HepG2 (cell line): Measurements from ENCODE around the gene RNASE8. TPM values are rescaled to one million over a fixed set of nuclear protein-coding genes. Genes with fewer than 3 reads are reported as not detected.

Source experiments
- ATAC-seq: fragments of 200-7000 bp; cut with Tn5 transposase; 3 replicates; pipeline ENCODE4 v1.9.1; 2020; ENCODE audit warnings: mild to moderate bottlenecking, moderate library complexity
- BruUV-seq: library from RNA; stranded (reverse); fragments of 400-500 nt; replicated peaks from 2 replicates; lab custom pipeline; 2021; lab: Mats Ljungman, UMichigan
- CTCF ChIA-PET: fragments of 300-600 bp; formaldehyde crosslinking; extraction: SDS; loops from one replicate; lab custom pipeline; 2021; ENCODE audit warnings: low total read pairs, inconsistent platforms, low intra/inter-chr PET ratio; lab: Yijun Ruan, JAX
- POLR2A ChIA-PET: fragments of 350-600 bp; sonication (Branson Sonifier 250); formaldehyde crosslinking; loops from one replicate; lab custom pipeline; 2020; ENCODE audit warnings: antibody characterized with exemption, inconsistent platforms; lab: Yijun Ruan, JAX
- DNase-seq: peaks from one replicate; pipeline ENCODE4 v3.0.0-alpha.2; 2015; ENCODE audit warnings: low spot score
- FAIRE-seq: peaks from 3 replicates; lab custom pipeline; 2011; peaks lifted over from hg19 to GRCh38; lab: Jason Lieb, UNC
- H2AFZ ChIP-seq: one replicate; pipeline ENCODE4 v1.6.1; 2011; ENCODE audit warnings: low read length, inconsistent platforms
- H3K27ac ChIP-seq: fragments of 300-600 bp; 3 replicates; pipeline ENCODE4 v1.8.0; 2011; ENCODE audit warnings: mixed run types, mild to moderate bottlenecking, mixed read lengths, low read length, inconsistent platforms; ENCODE audit not compliant: insufficient read depth; ENCODE audit errors: extremely low read length
- H3K27me3 ChIP-seq, 2 experiments: fragments of 200-600 bp in 1 of 2; 2 replicates in 1 of 2; 3 replicates in 1 of 2; pipeline versions ENCODE4 v1.6.0 to v1.8.0; 2011; ENCODE audit warnings: low read length in 2 of 2, mild to moderate bottlenecking in 2 of 2, moderate library complexity in 2 of 2, inconsistent platforms in 1 of 2; ENCODE audit not compliant: insufficient read depth in 2 of 2, control insufficient read depth in 1 of 2
- H3K36me3 ChIP-seq, 2 experiments: fragments of 200-600 bp in 1 of 2; replicated peaks in 1 of 2; 2 replicates in 1 of 2; 3 replicates in 1 of 2; pipeline versions ENCODE4 v1.5.1 to v1.8.0; 2011; ENCODE audit warnings: low read length in 2 of 2, inconsistent platforms in 1 of 2; ENCODE audit not compliant: insufficient read depth in 2 of 2, control insufficient read depth in 1 of 2
- H3K4me1 ChIP-seq: 2 replicates; pipeline ENCODE4 v1.5.1; 2012; ENCODE audit warnings: low read length, inconsistent platforms; ENCODE audit not compliant: insufficient read depth
- H3K4me2 ChIP-seq: 2 replicates; pipeline ENCODE4 v1.6.0; 2011; ENCODE audit warnings: low read depth, low read length, inconsistent platforms
- H3K4me3 ChIP-seq, 3 experiments: fragments of 200-600 bp in 1 of 3; sonication (generic), shearing (Covaris generic) in 1 of 3; replicated peaks in 1 of 3; 2 replicates each; pipeline ENCODE4 v1.5.1; 2011 to 2016; ENCODE audit warnings: low read length in 3 of 3, inconsistent platforms in 2 of 3, low read depth in 2 of 3, mild to moderate bottlenecking in 2 of 3, control low read depth in 1 of 3, mixed read lengths in 1 of 3; ENCODE audit not compliant: insufficient read depth in 1 of 3
- H3K79me2 ChIP-seq: one replicate; pipeline ENCODE4 v1.6.1; 2011; ENCODE audit warnings: low read length, inconsistent platforms; ENCODE audit not compliant: insufficient read depth
- H3K9ac ChIP-seq: 2 replicates; pipeline ENCODE4 v1.6.0; 2011; ENCODE audit warnings: mild to moderate bottlenecking, low read depth, low read length, inconsistent platforms; ENCODE audit not compliant: insufficient read depth
- H3K9me3 ChIP-seq: 2 replicates; pipeline ENCODE4 v1.5.1; 2012; ENCODE audit warnings: mild to moderate bottlenecking, low read length
- H4K20me1 ChIP-seq: 2 replicates; pipeline ENCODE4 v1.6.0; 2011; ENCODE audit warnings: inconsistent platforms, mild to moderate bottlenecking, low read length, moderate library complexity; ENCODE audit not compliant: insufficient read depth
- GATAD1 ChIP-seq: IDR thresholded peaks from 2 replicates; pipeline ENCODE4 v1.6.1; 2016; ENCODE audit warnings: missing genetic modification reagents, missing compliant biosample characterization
- LCORL ChIP-seq, 2 experiments: fragments of 450-650 bp in 1 of 2; sonication (generic) in 1 of 2; formaldehyde crosslinking in 1 of 2; IDR thresholded peaks; 2 replicates each; pipeline versions ENCODE4 v1.5.0 to v1.6.1; 2017 to 2020; ENCODE audit warnings: antibody characterized with exemption in 1 of 2, missing genetic modification reagents in 1 of 2
- ZC3H13 ChIP-seq: sonication (generic); formaldehyde crosslinking; IDR thresholded peaks from 2 replicates; pipeline ENCODE4 v1.8.1; 2023; ENCODE audit warnings: mild to moderate bottlenecking, missing genetic modification reagents, moderate library complexity
- ZFYVE20 ChIP-seq: sonication (generic); formaldehyde crosslinking; IDR thresholded peaks from 2 replicates; pipeline ENCODE4 v1.8.0; 2023; ENCODE audit warnings: low read depth, mild to moderate bottlenecking, moderate library complexity, missing genetic modification reagents, borderline replicate concordance
- ZNF337 ChIP-seq: sonication (generic); formaldehyde crosslinking; IDR thresholded peaks from 2 replicates; pipeline ENCODE4 v1.5.1; 2020; ENCODE audit warnings: missing genetic modification reagents, low read depth, mild to moderate bottlenecking, borderline replicate concordance
- ZNF510 ChIP-seq: sonication (generic); formaldehyde crosslinking; IDR thresholded peaks from 2 replicates; pipeline ENCODE4 v1.4.0; 2020; ENCODE audit warnings: low read depth, mild to moderate bottlenecking, missing genetic modification reagents
- ZNF567 ChIP-seq: sonication (generic); formaldehyde crosslinking; IDR thresholded peaks from 2 replicates; pipeline ENCODE4 v1.8.1; 2023; ENCODE audit warnings: mild to moderate bottlenecking, missing genetic modification reagents, borderline replicate concordance
- ZNF674 ChIP-seq: sonication (generic); formaldehyde crosslinking; IDR thresholded peaks from 2 replicates; pipeline ENCODE4 v1.5.0; 2020; ENCODE audit warnings: low read depth, mild to moderate bottlenecking, missing genetic modification reagents
- WGBS: methylation state at CpG from one replicate; pipeline ENCODE4 v1.1.6; 2017; ENCODE audit warnings: low lambda C conversion rate; 5-methylcytosine and 5-hydroxymethylcytosine counted together
- in situ Hi-C: cut with HindIII; loops from 2 replicates; pipeline ENCODE4 v1.10.0; 2017; ENCODE audit warnings: low pct_unique_long_range_greater_than_20kb; ENCODE audit not compliant: extremely low pct_ligation_motif_present
- intact Hi-C: fragments of 100-400 bp; cut with micrococcal nuclease; formaldehyde crosslinking; loops from one replicate; pipeline ENCODE4 v1.10.0; 2022; ENCODE audit not compliant: unreplicated experiment
- polyA plus RNA-seq, 8 experiments: library from polyadenylated mRNA; depleted of rRNA in 3 of 8; stranded (reverse) in 7 of 8; unstranded in 1 of 8; fragments of >200 nt; fragmentation: Illumina TruSeq in 4 of 8; extraction: Trizol in 4 of 8; gene quantifications; 2 replicates each; pipeline versions ENCODE4 v1.2.1 to v1.2.3, GENCODE V29; 2011 to 2016; ENCODE audit warnings: low read depth in 4 of 8, missing spikeins in 1 of 8, mixed read lengths in 1 of 8; ENCODE audit not compliant: insufficient read depth in 1 of 8
- total RNA-seq, 5 experiments: library from RNA; depleted of rRNA; stranded (reverse); fragments of >200 nt; fragmentation: Illumina TruSeq; extraction: Trizol; gene quantifications; 2 replicates each; pipeline ENCODE4 v1.2.3, GENCODE V29; 2016; ENCODE audit warnings: low read depth in 1 of 5
- TF ChIP-seq, protein P1 (sequence below): sonication (generic); formaldehyde crosslinking; IDR thresholded peaks from 2 replicates; pipeline ENCODE4 v1.5.1; 2020; ENCODE audit warnings: mild to moderate bottlenecking, moderate library complexity, missing genetic modification reagents

The RNASE8 gene
- total and polyA plus RNA-seq, 2 of the 13 experiments (the other 11 are each of a cell fraction or from before 2014, with no cell fraction given) = not detected

DNA sequence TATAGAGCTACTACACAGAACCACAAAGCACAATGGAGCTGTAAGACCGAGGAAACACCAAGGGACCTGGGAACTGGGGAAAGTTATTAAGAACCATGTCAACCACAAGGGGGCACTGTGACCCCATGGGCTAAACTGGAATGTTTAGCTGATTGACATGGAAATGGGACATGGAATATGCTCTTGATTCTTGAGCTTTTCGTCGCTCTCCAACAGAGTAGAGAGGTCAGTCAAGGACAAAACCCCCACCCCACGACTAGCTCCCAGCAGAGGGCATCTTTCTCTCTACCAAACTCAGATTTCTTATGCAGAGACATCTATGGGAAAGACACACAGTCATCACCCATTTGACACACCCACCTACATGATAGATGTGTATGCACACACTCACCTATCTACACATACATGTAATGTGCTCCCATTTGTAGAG lies 42.8 kb upstream of the RNASE8 start (continued):
- TF ChIP-seq GATAD1 (CRISPR knock-in tag) (peak; percentile 57), ZNF337 (no peak), ZNF674 (no peak), LCORL (IDR thresholded peaks at IDR 0.05) (no peak), LCORL (CRISPR knock-in tag; IDR thresholded peaks at IDR 0.05) (peak; percentile 83), ZNF567 (CRISPR knock-in tag) (peak; percentile 87; the same call in 1 of the 2 replicates), ZC3H13 (CRISPR knock-in tag) (no peak)
- TF ChIP-seq, protein P1, sequence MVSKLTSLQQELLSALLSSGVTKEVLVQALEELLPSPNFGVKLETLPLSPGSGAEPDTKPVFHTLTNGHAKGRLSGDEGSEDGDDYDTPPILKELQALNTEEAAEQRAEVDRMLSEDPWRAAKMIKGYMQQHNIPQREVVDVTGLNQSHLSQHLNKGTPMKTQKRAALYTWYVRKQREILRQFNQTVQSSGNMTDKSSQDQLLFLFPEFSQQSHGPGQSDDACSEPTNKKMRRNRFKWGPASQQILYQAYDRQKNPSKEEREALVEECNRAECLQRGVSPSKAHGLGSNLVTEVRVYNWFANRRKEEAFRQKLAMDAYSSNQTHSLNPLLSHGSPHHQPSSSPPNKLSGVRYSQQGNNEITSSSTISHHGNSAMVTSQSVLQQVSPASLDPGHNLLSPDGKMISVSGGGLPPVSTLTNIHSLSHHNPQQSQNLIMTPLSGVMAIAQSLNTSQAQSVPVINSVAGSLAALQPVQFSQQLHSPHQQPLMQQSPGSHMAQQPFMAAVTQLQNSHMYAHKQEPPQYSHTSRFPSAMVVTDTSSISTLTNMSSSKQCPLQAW (CRISPR knock-in tag) = peak; percentile 35; the same call in 1 of the 2 replicates

DNA sequence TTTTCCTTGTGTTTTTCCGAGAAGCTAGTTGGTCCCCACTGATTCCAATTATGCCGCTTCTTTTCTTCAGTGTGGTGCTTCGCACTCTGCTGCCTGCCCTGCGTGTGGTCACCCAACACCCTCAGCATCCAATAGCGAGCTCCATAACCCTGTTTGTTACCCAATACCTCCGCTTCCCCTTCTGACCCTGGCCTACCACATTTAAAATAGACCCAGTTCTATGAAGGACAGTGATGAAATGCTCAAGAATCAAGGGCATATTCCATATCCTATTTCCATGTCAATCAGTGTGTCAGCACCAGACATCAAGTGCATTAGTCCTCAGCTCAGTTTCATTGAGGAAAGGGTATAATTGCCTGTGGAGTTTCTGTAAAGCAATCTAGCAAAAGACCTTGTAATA lies 42.3 kb upstream of the RNASE8 start:
- POLR2A ChIA-PET = interaction anchor here (1.0 to 8.0 kb wide), 24 partner anchors 9 to 92 kb away, joined by 3 to 112 read pairs (median 8); partner anchors contain the start of genes ARHGEF40 and NDRG2
- intact Hi-C loops = no loop called here
- FAIRE-seq = no peak

More for the DNA sequence above, 42.3 kb upstream of the RNASE8 start:
- Histone ChIP-seq H4K20me1 (no peaks in the 10 kb centered on the region), H3K36me3 (peaks cover 20 to 31% of the 10 kb centered on the region in 2 experiments; a peak in 4 of 5 replicates), H3K9ac (no peak overlapping the region), H3K27me3 (peaks cover 0 to 3% of the 10 kb centered on the region in 2 experiments; a peak in 1 of 5 replicates), H3K4me2 (no peak overlapping the region), H3K4me1 (peaks cover 30% of the 10 kb centered on the region), H3K4me3 (no peak overlapping the region), H3K27ac (no peak overlapping the region), H2AFZ (no peak overlapping the region), H3K79me2 (no peaks in the 10 kb centered on the region), H3K9me3 (no peaks in the 10 kb centered on the region)
- TF ChIP-seq ZNF510 (CRISPR knock-in tag) (0 out of 2 replicates have a peak, but pooled peaks have one; percentile 74), ZFYVE20 (CRISPR knock-in tag) (no peak)
- DNase-seq (no peak), ATAC-seq (no peak)
- CTCF ChIA-PET = interaction anchor here (0.9 to 7.1 kb wide), 12 partner anchors 10 to 122 kb away, joined by 4 to 174 read pairs (median 10); partner anchors contain the start of genes ARHGEF40 and RNASE8
- 94% methylated on average over 6 of the region's 6 CpGs for WGBS
- in situ Hi-C loops = loop anchor here (5.0 kb wide), 1 partner anchor 87 kb away; the partner anchor contains the start of gene TMEM253
- BruUV-seq = no TSS peak
